Uterus (tissue), 2 donors: ENCODE measurements around the gene TCHP.

ENCODE experiments used
- CTCF ChIP-seq, 4 experiments: fragments of 200-600 bp in 2 of 4; fragments of 450-650 bp in 2 of 4; sonication (generic) in 2 of 4; IDR thresholded peaks; one replicate each; pipeline ENCODE4 v1.5.1; 2016 to 2019; ENCODE audit warnings: antibody characterized with exemption in 4 of 4, mild to moderate bottlenecking in 2 of 4, moderate library complexity in 1 of 4
- POLR2A ChIP-seq, 2 donors: fragments of 450-650 bp; IDR thresholded peaks; one replicate each; pipeline ENCODE4 v1.6.1; 2016; ENCODE audit warnings: antibody characterized with exemption in 2 of 2, mild to moderate bottlenecking in 1 of 2, moderate library complexity in 1 of 2

- TF ChIP-seq POLR2A (IDR thresholded peaks at IDR 0.05) (no peak), CTCF (IDR thresholded peaks at IDR 0.05) (no peak)
Observed at GRCh38 chr12:109943811-109944210, 43.7 kb downstream of the TCHP start.
